ENCODE data around the gene UNC5A. TPM values are rescaled to one million over a fixed set of nuclear protein-coding genes. Genes with fewer than 3 reads are reported as not detected.

Gene UNC5A
- total RNA-seq, 3 donors from 2014 or later = 0.07 to 0.16 TPM; not detected in 1

DNA sequence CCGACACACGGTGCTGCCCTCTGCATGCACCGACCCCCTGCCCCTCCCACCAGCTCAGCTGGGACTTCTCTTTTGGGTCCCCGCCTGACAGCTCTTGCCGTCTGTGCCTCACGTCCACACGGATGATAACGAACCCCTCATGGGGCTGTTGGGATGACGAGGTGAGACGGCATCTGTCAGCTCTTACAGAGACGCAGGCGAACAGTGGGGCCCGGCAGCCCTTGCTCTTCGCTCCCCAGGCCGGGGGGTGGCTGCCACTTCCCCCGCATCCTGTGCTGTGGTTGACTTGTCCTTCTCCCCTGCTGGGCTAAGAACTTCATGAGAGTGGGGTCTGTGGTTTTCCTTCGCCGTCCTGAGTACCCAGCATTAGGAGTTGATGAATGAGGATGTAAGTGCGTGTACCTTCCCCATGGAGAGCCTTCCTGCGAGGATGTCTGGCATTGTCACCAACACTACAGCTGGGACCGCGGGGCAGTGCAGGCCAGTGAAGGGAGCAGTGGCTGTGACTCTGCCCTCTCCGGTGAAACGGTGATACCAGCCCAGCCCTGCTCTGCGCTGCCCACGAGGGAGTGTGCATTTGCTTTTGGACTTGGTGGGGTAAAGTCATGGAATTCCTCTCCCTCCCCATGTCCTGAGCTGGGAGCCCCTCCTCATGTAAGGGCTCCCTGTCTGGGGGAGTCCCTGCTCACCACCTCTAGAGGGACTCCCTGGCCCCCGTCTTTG is 65.6 kb downstream of the UNC5A start:
- Histone ChIP-seq H3K9me3 (no peaks in the 10 kb centered on the region), H3K4me3 (no peak overlapping the region), H3K36me3 (ENCODE audit: low read depth) (no peaks in the 10 kb centered on the region), H3K4me1 (ENCODE audit: low read depth) (no peaks in the 10 kb centered on the region)
- intact Hi-C loops (cut with DNase I, micrococcal nuclease) = no loop called here
- ATAC-seq (no peak), DNase-seq (no peak)
- TF ChIP-seq, protein P1, sequence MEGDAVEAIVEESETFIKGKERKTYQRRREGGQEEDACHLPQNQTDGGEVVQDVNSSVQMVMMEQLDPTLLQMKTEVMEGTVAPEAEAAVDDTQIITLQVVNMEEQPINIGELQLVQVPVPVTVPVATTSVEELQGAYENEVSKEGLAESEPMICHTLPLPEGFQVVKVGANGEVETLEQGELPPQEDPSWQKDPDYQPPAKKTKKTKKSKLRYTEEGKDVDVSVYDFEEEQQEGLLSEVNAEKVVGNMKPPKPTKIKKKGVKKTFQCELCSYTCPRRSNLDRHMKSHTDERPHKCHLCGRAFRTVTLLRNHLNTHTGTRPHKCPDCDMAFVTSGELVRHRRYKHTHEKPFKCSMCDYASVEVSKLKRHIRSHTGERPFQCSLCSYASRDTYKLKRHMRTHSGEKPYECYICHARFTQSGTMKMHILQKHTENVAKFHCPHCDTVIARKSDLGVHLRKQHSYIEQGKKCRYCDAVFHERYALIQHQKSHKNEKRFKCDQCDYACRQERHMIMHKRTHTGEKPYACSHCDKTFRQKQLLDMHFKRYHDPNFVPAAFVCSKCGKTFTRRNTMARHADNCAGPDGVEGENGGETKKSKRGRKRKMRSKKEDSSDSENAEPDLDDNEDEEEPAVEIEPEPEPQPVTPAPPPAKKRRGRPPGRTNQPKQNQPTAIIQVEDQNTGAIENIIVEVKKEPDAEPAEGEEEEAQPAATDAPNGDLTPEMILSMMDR (IDR thresholded peaks at IDR 0.05) = no peak

DNA sequence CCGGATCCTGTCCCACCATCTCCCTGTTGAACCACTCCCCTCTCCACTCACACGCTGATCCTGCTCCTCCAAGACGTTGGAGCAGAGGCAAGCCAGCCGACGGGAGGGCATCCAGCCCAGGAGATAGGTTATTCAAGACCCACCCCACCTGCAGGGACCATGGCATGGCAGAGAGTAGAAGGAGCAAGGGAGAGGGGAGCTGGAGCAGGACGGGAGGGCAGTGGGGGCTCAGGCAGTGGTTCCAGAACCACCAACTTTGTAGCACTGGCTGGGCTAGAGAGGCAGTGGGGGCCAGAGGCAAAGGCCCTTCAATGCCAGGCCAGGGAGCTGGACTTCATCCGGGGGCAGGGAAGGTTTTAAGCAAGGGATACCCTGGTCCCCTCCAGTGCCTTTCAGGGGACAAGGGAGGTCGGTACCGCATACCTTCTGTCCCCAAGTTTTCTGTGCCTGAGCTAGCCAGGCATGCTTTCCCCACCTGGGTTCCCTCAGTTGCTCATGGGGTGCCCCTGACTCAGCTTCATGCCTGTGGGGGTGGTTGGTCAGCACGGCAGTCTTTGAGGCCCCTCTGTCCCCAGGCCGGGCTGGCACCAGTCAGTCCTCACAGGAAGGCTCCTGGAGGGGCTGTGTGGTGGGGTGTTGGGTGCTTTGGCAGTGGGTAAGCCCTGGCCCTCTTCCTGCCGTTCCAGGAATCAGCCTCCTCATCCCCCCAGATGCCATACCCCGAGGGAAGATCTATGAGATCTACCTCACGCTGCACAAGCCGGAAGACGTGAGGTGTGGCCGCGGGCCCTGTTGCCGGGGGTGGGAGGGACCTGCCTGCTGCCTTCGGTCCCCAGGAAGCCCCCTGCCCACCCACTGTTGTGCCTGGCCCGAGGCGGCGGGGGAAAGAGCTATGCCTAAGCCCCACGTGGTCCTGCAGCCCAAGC is 66.4 kb downstream of the UNC5A start:
- DNase-seq = no peak
- ATAC-seq = no peak
- intact Hi-C loops (cut with DNase I, micrococcal nuclease) = no loop called here
- H3K4me3 ChIP-seq = no peak overlapping the region
- no peaks in the 10 kb centered on the region for H3K4me1 ChIP-seq (ENCODE audit: low read depth)
- no peaks in the 10 kb centered on the region for H3K9me3 ChIP-seq
- no peaks in the 10 kb centered on the region for H3K36me3 ChIP-seq (ENCODE audit: low read depth)
- TF ChIP-seq, protein P1 (IDR thresholded peaks at IDR 0.05) = no peak

DNA sequence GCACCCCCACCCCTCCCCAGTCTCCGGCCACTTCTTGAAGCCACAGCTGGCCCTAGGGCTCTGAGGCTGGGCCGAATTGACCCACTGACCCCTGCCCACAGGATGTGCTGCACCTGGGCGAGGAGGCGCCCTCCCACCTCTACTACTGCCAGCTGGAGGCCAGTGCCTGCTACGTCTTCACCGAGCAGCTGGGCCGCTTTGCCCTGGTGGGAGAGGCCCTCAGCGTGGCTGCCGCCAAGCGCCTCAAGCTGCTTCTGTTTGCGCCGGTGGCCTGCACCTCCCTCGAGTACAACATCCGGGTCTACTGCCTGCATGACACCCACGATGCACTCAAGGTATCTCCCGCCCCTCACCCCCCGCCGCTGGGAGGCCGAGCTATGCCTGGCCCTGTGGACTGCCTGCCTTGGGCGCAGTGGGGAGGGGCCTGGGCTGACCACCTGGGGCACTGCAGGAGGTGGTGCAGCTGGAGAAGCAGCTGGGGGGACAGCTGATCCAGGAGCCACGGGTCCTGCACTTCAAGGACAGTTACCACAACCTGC is 67.5 kb downstream of the UNC5A start:
- Histone ChIP-seq H3K36me3 (ENCODE audit: low read depth) (no peaks in the 10 kb centered on the region), H3K4me3 (no peak overlapping the region), H3K9me3 (no peaks in the 10 kb centered on the region), H3K4me1 (ENCODE audit: low read depth) (no peaks in the 10 kb centered on the region)
- ATAC-seq (no peak), DNase-seq (no peak)
- TF ChIP-seq, protein P1 (IDR thresholded peaks at IDR 0.05) = no peak
- intact Hi-C loops (cut with DNase I, micrococcal nuclease) = no loop called here

DNA sequence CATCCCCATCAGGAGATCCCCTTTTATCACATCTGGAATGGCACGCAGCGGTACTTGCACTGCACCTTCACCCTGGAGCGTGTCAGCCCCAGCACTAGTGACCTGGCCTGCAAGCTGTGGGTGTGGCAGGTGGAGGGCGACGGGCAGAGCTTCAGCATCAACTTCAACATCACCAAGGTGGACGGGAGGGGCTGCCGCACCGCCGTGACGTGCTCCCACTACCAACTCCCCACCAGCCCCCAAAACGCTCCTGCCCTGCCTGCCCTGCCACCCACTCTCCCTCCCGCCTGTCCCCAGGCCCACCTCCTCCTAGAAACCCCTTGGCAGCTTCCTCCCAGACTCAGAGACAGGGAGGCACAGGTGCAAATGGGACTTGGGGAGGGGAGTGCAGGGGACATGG is 68.1 kb downstream of the UNC5A start:
- intact Hi-C loops (cut with DNase I, micrococcal nuclease) = no loop called here

DNA sequence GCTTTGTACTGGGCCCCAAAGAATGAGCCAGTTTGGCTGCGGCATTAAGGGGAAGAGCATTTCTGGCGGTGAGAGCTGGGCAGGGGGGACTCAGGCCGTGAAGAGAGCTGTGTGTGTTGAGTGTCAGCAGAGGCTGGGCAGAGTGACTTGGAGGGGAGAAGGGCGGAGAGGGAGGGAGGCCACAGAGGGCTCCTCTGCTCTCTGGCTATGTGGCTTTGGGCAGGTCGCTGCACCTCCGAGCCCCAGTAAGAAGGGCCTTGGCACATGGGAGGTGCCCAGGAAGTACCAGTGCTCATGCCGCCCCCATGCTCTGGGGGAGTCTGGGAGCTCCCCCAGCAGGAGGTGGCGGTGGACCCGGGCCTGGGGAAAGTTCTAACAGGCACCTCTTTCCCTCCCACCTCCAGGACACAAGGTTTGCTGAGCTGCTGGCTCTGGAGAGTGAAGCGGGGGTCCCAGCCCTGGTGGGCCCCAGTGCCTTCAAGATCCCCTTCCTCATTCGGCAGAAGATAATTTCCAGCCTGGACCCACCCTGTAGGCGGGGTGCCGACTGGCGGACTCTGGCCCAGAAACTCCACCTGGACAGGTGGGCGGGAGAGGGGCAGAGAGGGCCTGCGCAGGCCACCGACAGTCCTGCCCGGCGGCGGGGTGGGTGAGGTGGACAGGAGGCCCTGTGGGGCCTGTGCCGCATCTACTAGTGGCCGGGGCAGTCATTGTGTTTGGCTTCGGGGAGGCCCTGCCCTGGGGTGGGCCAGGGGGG is 68.7 kb downstream of the UNC5A start:
- intact Hi-C loops (cut with DNase I, micrococcal nuclease) = no loop called here
- TF ChIP-seq, protein P1 (IDR thresholded peaks at IDR 0.05) = no peak
- H3K4me1 ChIP-seq (ENCODE audit: low read depth) = no peaks in the 10 kb centered on the region
- no peak for DNase-seq
- no peaks in the 10 kb centered on the region for H3K36me3 ChIP-seq (ENCODE audit: low read depth)
- H3K9me3 ChIP-seq = no peaks in the 10 kb centered on the region
- ATAC-seq = no peak
- no peak overlapping the region for H3K4me3 ChIP-seq

More for the DNA sequence above, 68.1 kb downstream of the UNC5A start:
- Histone ChIP-seq H3K36me3 (ENCODE audit: low read depth) (no peaks in the 10 kb centered on the region), H3K4me1 (ENCODE audit: low read depth) (no peaks in the 10 kb centered on the region), H3K4me3 (no peak overlapping the region), H3K9me3 (no peaks in the 10 kb centered on the region)
- TF ChIP-seq, protein P1 (IDR thresholded peaks at IDR 0.05) = no peak
- DNase-seq (no peak), ATAC-seq (no peak)
